Aorta (tissue), 5 donors: Measurements from ENCODE around the gene C2CD2. TPM values are rescaled to one million over a fixed set of nuclear protein-coding genes. Genes with fewer than 3 reads are reported as not detected.

Experiments used
- ATAC-seq: fragments of 200-7000 bp; cut with Tn5 transposase; one replicate; pipeline ENCODE4 v1.9.1; 2022; ENCODE audit warnings: moderate library complexity; ENCODE audit not compliant: low FRiP score
- DNase-seq, 2 donors: peaks; one replicate each; pipeline ENCODE4 v3.0.0-alpha.2; 2020
- H3K27ac ChIP-seq, 2 donors: one replicate each; pipeline ENCODE4 v1.5.1; 2013; ENCODE audit warnings: low read length in 2 of 2, mild to moderate bottlenecking in 2 of 2, moderate library complexity in 2 of 2, control low read depth in 1 of 2, inconsistent platforms in 1 of 2, low read depth in 1 of 2
- H3K27me3 ChIP-seq, 2 donors: one replicate each; pipeline ENCODE4 v1.6.1; 2013; ENCODE audit warnings: control low read depth in 1 of 2, low read length in 1 of 2, mild to moderate bottlenecking in 1 of 2, moderate library complexity in 1 of 2; ENCODE audit not compliant: insufficient read depth in 2 of 2, control insufficient read depth in 1 of 2
- H3K36me3 ChIP-seq, 2 donors: one replicate each; pipeline ENCODE4 v1.6.1; 2013; ENCODE audit warnings: control low read depth in 1 of 2, low read length in 1 of 2, mild to moderate bottlenecking in 1 of 2; ENCODE audit not compliant: insufficient read depth in 2 of 2, control insufficient read depth in 1 of 2
- H3K4me1 ChIP-seq, 2 donors: one replicate each; pipeline ENCODE4 v1.6.1; 2013; ENCODE audit warnings: low read length in 2 of 2, control low read depth in 1 of 2, mild to moderate bottlenecking in 1 of 2, moderate library complexity in 1 of 2; ENCODE audit not compliant: insufficient read depth in 2 of 2, control insufficient read depth in 1 of 2
- H3K4me3 ChIP-seq, 2 donors: one replicate each; pipeline ENCODE4 v1.5.1; 2013; ENCODE audit warnings: low read length in 2 of 2, control low read depth in 1 of 2, mild to moderate bottlenecking in 1 of 2
- H3K9me3 ChIP-seq: one replicate; pipeline ENCODE4 v1.6.1; 2013; ENCODE audit warnings: mild to moderate bottlenecking, low read length; ENCODE audit not compliant: control insufficient read depth
- WGBS, 2 donors: extraction: QIAGEN DNeasy Blood & Tissue Kit; methylation state at CpG; one replicate each; pipeline ENCODE4 v1.1.7; 2013; 5-methylcytosine and 5-hydroxymethylcytosine counted together
- intact Hi-C, 2 donors: fragments of 100-400 bp; cut with DNase I; formaldehyde crosslinking; loops; one replicate each; pipeline versions ENCODE4 v1.14.2 to v1.15.0; 2022
- polyA plus RNA-seq, 2 donors: library from polyadenylated mRNA; stranded (reverse); fragments of 200-250 nt; gene quantifications; one replicate each; pipeline ENCODE4 v1.2.3, GENCODE V29; 2013
- total RNA-seq, 2 donors: library from RNA; stranded (reverse); fragmentation: NEBNext Ultra II Directional; extraction: Animal tissue kit (Norgen Biotek cat#: 25700); gene quantifications; one replicate each; pipeline ENCODE4 v1.2.1, GENCODE V29; 2021
- donor health status: healthy with polysubstance abuse.
- donor health status: Bipolar disorder and iron deficiency.
- donor health status: DM: no; HTN: no; CAD: no.
- donor health status: DM: no; HTN: no; CAD: no.
- donor health status: DM: yes; HTN: yes; CAD: no.

C2CD2 gene
- total and polyA plus RNA-seq, 4 donors = 25.5 to 59.8 (median 47.8) TPM

- H3K27me3 ChIP-seq = no peaks in the 10 kb centered on the region
- 69 to 78% methylated on average over 11 of the region's 11 CpGs for WGBS, 2 donors
- H3K9me3 ChIP-seq = no peaks in the 10 kb centered on the region
- H3K4me1 ChIP-seq = peaks cover 2% of the 10 kb centered on the region in 2 donors
- no peak for ATAC-seq
- no peaks in the 10 kb centered on the region for H3K36me3 ChIP-seq
- intact Hi-C loops = no loop called here
- DNase-seq = no peak
- no peak overlapping the region for H3K4me3 ChIP-seq
- peak overlapping the region; percentile 71 to 86 for H3K27ac ChIP-seq
These were observed 27.6 kb downstream of the C2CD2 start for GRCh38 chr21:41926117-41926806.

- no peak overlapping the region for H3K4me3 ChIP-seq
- H3K27ac ChIP-seq = peak overlapping the region; percentile 71 to 96
- DNase-seq = no peak
- 64 to 68% methylated on average over 4 of the region's 4 CpGs for WGBS, 2 donors
- peaks cover 2% of the 10 kb centered on the region in 2 donors for H3K4me1 ChIP-seq
- H3K36me3 ChIP-seq = no peaks in the 10 kb centered on the region
- no peak for ATAC-seq
- no peaks in the 10 kb centered on the region for H3K27me3 ChIP-seq
- no peaks in the 10 kb centered on the region for H3K9me3 ChIP-seq
- intact Hi-C loops = no loop called here
These were observed 28.1 kb downstream of the C2CD2 start for GRCh38 chr21:41925767-41926116.

- intact Hi-C loops = no loop called here
These were observed 29.5 kb downstream of the C2CD2 start for GRCh38 chr21:41924368-41924754.

GRCh38 chr21:41923631-41924367 is 30.0 kb downstream of the C2CD2 start:
- DNase-seq (peak in 1 of 2 donors; percentile 88), ATAC-seq (peak; percentile 77)
- no peaks in the 10 kb centered on the region for H3K27me3 ChIP-seq
- no peaks in the 10 kb centered on the region for H3K9me3 ChIP-seq
- intact Hi-C loops = no loop called here
- H3K27ac ChIP-seq = peak overlapping the region; percentile 33 to 93
- peaks cover 2% of the 10 kb centered on the region in 2 donors for H3K4me1 ChIP-seq
- H3K36me3 ChIP-seq = no peaks in the 10 kb centered on the region
- H3K4me3 ChIP-seq = no peak overlapping the region
- 12% methylated on average over 7 of the region's 7 CpGs for WGBS, 2 donors

More at GRCh38 chr21:41924368-41924754, 29.5 kb downstream of the C2CD2 start:
- H3K27me3 ChIP-seq = no peaks in the 10 kb centered on the region
- H3K36me3 ChIP-seq = no peaks in the 10 kb centered on the region
- 11 to 13% methylated on average over 6 of the region's 6 CpGs for WGBS, 2 donors
- no peak overlapping the region for H3K4me3 ChIP-seq
- peak overlapping the region; percentile 12 to 73 for H3K27ac ChIP-seq
- no peaks in the 10 kb centered on the region for H3K9me3 ChIP-seq
- DNase-seq (no peak), ATAC-seq (peak; percentile 54)
- H3K4me1 ChIP-seq = peaks cover 2% of the 10 kb centered on the region in 2 donors

GRCh38 chr21:41923186-41923585 is 30.6 kb downstream of the C2CD2 start:
- H3K4me1 ChIP-seq = peaks cover 2% of the 10 kb centered on the region in 2 donors
- ATAC-seq (no peak), DNase-seq (no peak)
- WGBS, 2 donors = 29 to 34% methylated on average over 8 of the region's 8 CpGs
- no peak overlapping the region for H3K4me3 ChIP-seq
- H3K9me3 ChIP-seq = no peaks in the 10 kb centered on the region
- no peaks in the 10 kb centered on the region for H3K27me3 ChIP-seq
- no peaks in the 10 kb centered on the region for H3K36me3 ChIP-seq
- intact Hi-C loops = no loop called here
- H3K27ac ChIP-seq = peak overlapping the region; percentile 33 to 42

DNA sequence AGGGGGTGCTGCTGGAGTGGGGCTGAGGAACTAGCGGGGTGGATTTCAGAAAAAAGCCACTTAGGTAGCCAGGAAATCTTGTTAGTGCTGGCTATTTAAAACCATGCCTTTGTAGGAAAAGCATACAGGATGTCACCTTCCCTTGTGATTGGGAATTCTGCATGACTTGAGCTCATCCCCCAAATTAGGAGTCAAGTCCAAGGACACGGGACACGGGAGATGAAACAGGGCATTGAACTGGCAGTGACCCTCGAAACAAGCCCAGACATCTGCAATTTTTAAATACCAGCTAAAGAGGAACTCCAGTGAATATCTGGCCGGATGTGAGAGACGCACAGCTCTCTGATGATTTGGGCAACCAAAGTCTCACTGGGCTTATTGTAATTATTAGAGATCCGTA is 32.8 kb downstream of the C2CD2 start:
- ATAC-seq (no peak), DNase-seq (no peak)
- H3K4me1 ChIP-seq = peaks cover 2% of the 10 kb centered on the region in 2 donors
- no peak overlapping the region for H3K4me3 ChIP-seq
- WGBS, 2 donors = 83 to 92% methylated on average over 7 of the region's 7 CpGs
- intact Hi-C loops = no loop called here
- no peak overlapping the region for H3K27ac ChIP-seq
- H3K27me3 ChIP-seq = no peaks in the 10 kb centered on the region
- H3K36me3 ChIP-seq = peaks cover 0 to 3% of the 10 kb centered on the region in 2 donors
- H3K9me3 ChIP-seq = no peaks in the 10 kb centered on the region

DNA sequence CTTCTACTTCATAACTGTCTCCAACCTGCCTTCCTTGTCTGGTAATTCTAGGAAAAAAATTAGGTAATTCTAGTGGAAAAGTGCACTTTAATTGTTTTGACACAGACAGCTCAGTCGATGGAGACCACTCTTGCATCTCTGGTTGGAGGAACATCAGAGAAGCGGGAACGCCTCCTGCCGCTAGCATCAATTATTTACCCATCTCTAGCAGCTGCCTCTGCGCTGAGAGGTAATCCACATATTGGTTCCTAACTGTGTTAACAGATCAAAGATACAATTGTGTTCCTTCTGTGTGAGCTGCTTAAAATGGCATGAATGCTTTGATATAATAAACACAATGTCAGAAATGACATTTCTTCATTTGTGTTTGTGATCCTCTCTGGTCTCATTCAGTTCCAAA is 33.3 kb downstream of the C2CD2 start:
- Histone ChIP-seq H3K27me3 (no peaks in the 10 kb centered on the region), H3K4me1 (no peaks in the 10 kb centered on the region), H3K27ac (no peak overlapping the region), H3K4me3 (no peak overlapping the region), H3K36me3 (peaks cover 0 to 3% of the 10 kb centered on the region in 2 donors), H3K9me3 (no peaks in the 10 kb centered on the region)
- DNase-seq (no peak), ATAC-seq (no peak)
- intact Hi-C loops = no loop called here
- 86 to 93% methylated on average over 5 of the region's 5 CpGs for WGBS, 2 donors

DNA sequence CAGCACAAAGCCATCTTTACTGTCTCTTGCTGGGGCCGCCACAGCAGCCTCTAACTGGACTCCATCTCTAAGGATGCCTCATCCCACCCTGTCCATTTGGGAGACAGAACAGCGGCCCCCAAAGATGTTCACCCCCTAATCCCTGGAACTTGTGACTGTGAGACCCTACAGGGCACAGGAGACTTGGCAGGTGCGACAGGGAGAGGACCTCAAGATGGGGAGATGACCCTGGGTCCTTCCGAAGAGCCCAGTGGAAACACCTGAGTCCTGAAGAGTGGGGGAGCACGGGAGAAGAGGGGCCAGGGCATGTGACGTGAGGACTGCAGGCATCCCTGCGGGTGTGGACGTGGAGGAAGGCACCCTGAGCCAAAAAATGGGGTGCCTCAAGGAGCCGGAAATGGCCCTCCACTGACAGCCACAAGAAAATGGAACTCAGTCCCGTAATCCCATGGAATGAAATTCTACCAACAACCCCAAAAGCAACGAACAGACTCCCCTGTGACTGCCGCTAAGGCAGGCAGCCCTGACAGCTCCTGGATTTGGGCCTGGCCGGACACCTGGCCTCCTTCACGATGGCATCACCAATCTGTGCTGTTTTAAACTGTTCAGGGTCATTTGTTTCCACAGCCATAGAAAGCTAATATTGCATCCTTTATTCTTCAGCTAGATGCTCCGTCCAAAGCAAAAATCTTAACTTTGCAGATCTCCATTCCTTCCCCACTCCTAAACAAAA is 34.0 kb downstream of the C2CD2 start:
- no peak overlapping the region for H3K27ac ChIP-seq
- H3K27me3 ChIP-seq = no peaks in the 10 kb centered on the region
- H3K36me3 ChIP-seq = peaks cover 0 to 3% of the 10 kb centered on the region in 2 donors
- intact Hi-C loops = no loop called here
- no peaks in the 10 kb centered on the region for H3K9me3 ChIP-seq
- H3K4me1 ChIP-seq = no peaks in the 10 kb centered on the region
- H3K4me3 ChIP-seq = no peak overlapping the region
- ATAC-seq (no peak), DNase-seq (no peak)
- 92 to 95% methylated on average over 15 of the region's 15 CpGs for WGBS, 2 donors
